GM12878 (cell line): ENCODE measurements around the gene C16orf92.
"Not testable (repeated sequence)": the region's sequence is repeated elsewhere in the genome, so short reads cannot be mapped to it uniquely, and the experiment has no call there.

ENCODE experiments used
- CTCF ChIP-seq, 3 experiments: IDR thresholded peaks in 2 of 3; conservative IDR thresholded peaks in 1 of 3; 2 replicates each; pipeline ENCODE4 v1.5.1; 2011; ENCODE audit warnings: low read depth in 3 of 3, low read length in 3 of 3, mild to moderate bottlenecking in 3 of 3, control low read depth in 2 of 3, moderate library complexity in 2 of 3, inconsistent platforms in 1 of 3, mixed read lengths in 1 of 3; ENCODE audit not compliant: control insufficient read depth in 2 of 3, insufficient read depth in 1 of 3; ENCODE audit errors: extremely low read depth in 1 of 3
- EP300 ChIP-seq, 2 experiments: fragments of 150-350 bp in 1 of 2; IDR thresholded peaks; 2 replicates each; pipeline ENCODE4 v1.6.1; 2011 to 2012; ENCODE audit warnings: low read depth in 2 of 2, low read length in 2 of 2, borderline replicate concordance in 1 of 2, improper control_type of control experiment in 1 of 2, inconsistent platforms in 1 of 2; ENCODE audit not compliant: control insufficient read depth in 1 of 2
- MYC ChIP-seq: IDR thresholded peaks from 2 replicates; pipeline ENCODE4 v1.6.1; 2011; ENCODE audit warnings: mild to moderate bottlenecking, low read length, moderate library complexity, inconsistent platforms; ENCODE audit not compliant: insufficient read depth, insufficient replicate concordance, insufficient read length, severe bottlenecking
- PAX5 ChIP-seq: IDR thresholded peaks from 2 replicates; pipeline ENCODE4 v1.6.1; 2011; ENCODE audit warnings: low read depth, low read length, borderline replicate concordance
- ZNF274 ChIP-seq: IDR thresholded peaks from one replicate; pipeline ENCODE4 v1.8.0; 2011; ENCODE audit not compliant: insufficient read length, insufficient read depth

- TF ChIP-seq CTCF (IDR thresholded peaks at IDR 0.05 in 2 of 3, conservative IDR thresholded peaks at IDR 0.05 in 1 of 3; ENCODE audit: control insufficient read depth in 2 of 3, extremely low read depth in 1 of 3, insufficient read depth in 1 of 3, low read depth in 3 of 3, low read length in 3 of 3); PAX5; MYC; ZNF274; EP300 (IDR thresholded peaks at IDR 0.05; ENCODE audit: borderline replicate concordance in 1 of 2, control insufficient read depth in 1 of 2, low read depth in 2 of 2, low read length in 2 of 2): not testable (repeated sequence)
These were observed 5.1 kb upstream of the C16orf92 start for GRCh38 chr16:30017937-30018336.
